Esophagus squamous epithelium (tissue), 5 donors: ENCODE measurements around the gene OPA3. TPM values are rescaled to one million over a fixed set of nuclear protein-coding genes. Genes with fewer than 3 reads are reported as not detected.

ENCODE experiments used
- DNase-seq: peaks from one replicate; lab custom pipeline; 2025; lab: John Stamatoyannopoulos, UW
- H3K27ac ChIP-seq, 4 donors: fragments of 200-600 bp; sonication (generic); one replicate each; pipeline ENCODE4 v1.5.1; 2016 to 2019; ENCODE audit warnings: mild to moderate bottlenecking in 1 of 4
- H3K27me3 ChIP-seq, 4 donors: fragments of 200-600 bp; sonication (generic); 1 replicate in 3 of 4; 2 replicates in 1 of 4; pipeline versions ENCODE4 v1.5.1 to v1.6.0; 2017 to 2021; ENCODE audit warnings: antibody characterized with exemption in 1 of 4
- H3K36me3 ChIP-seq, 3 donors: fragments of 200-600 bp; sonication (generic); one replicate each; pipeline ENCODE4 v1.5.1; 2016 to 2019
- H3K4me1 ChIP-seq, 3 donors: fragments of 200-600 bp; sonication (generic); one replicate each; pipeline ENCODE4 v1.5.1; 2017 to 2019
- H3K4me3 ChIP-seq, 4 donors: fragments of 200-600 bp; sonication (generic); 1 replicate in 3 of 4; 2 replicates in 1 of 4; pipeline ENCODE4 v1.5.1; 2016 to 2019; ENCODE audit warnings: mild to moderate bottlenecking in 2 of 4, moderate library complexity in 1 of 4
- H3K9me3 ChIP-seq, 3 donors: fragments of 200-600 bp; sonication (generic); one replicate each; pipeline ENCODE4 v1.5.1; 2016 to 2019
- CTCF ChIP-seq, 6 experiments: fragments of 450-650 bp in 4 of 6; fragments of 200-600 bp in 2 of 6; sonication (generic) in 2 of 6; IDR thresholded peaks; one replicate each; pipeline ENCODE4 v1.5.1; 2016 to 2019; ENCODE audit warnings: antibody characterized with exemption in 6 of 6, mild to moderate bottlenecking in 4 of 6, moderate library complexity in 4 of 6
- POLR2A ChIP-seq, 4 donors: fragments of 450-650 bp; IDR thresholded peaks; one replicate each; pipeline ENCODE4 v1.6.1; 2017; ENCODE audit warnings: antibody characterized with exemption in 4 of 4, mild to moderate bottlenecking in 4 of 4, moderate library complexity in 3 of 4
- WGBS, 2 donors: methylation state at CpG; one replicate each; pipeline ENCODE4 v1.1.5; 2018; 5-methylcytosine and 5-hydroxymethylcytosine counted together
- intact Hi-C: fragments of 100-400 bp; cut with DNase I; formaldehyde crosslinking; loops from one replicate; pipeline ENCODE4 v1.15.0; 2022
- total RNA-seq, 4 donors: library from RNA; depleted of rRNA; stranded (reverse); fragments of >200 nt; gene quantifications; one replicate each; pipeline ENCODE4 v1.1.0, GENCODE V29; 2016
- donor health status: DM: yes; HTN: yes; CAD: no.

OPA3 gene
- total RNA-seq, 4 donors from 2014 or later, result 4.7 to 12.4 (median 10.1) TPM

GRCh38 chr19:45477713-45478453 is 106.7 kb downstream of the OPA3 start:
- intact Hi-C loops, result loop anchor here (2.0 kb wide), 1 partner anchor 39 kb away; no protein-coding TSS in a partner anchor
- Histone ChIP-seq H3K4me1 (peaks cover 5 to 20% (median 6%) of the 10 kb centered on the region in 3 donors), H3K36me3 (no peaks in the 10 kb centered on the region), H3K9me3 (no peaks in the 10 kb centered on the region), H3K27ac (peak overlapping the region; percentile 92 to 96 (median 94)), H3K27me3 (no peaks in the 10 kb centered on the region), H3K4me3 (peak overlapping the region; percentile 45 to 71 (median 54))
- TF ChIP-seq CTCF (IDR thresholded peaks at IDR 0.05) (no peak), POLR2A (IDR thresholded peaks at IDR 0.05) (no peak)
- whole genome bisulfite sequencing, 2 donors, result 4 to 5% methylated on average over 12 of the region's 12 CpGs
- DNase-seq, result no peak

Other genes with a start within 250 kb of the OPA3 start
- gene KLC3, start 244.1 kb downstream of the OPA3 start, total RNA-seq, result 10 to 100 TPM; 17.3 to 32.2 (median 27.0) TPM
- 1 to 10 TPM; 6.6 to 8.8 (median 7.2) TPM for gene ERCC2, start 214.2 kb downstream of the OPA3 start, total RNA-seq
- 100 to 1,000 TPM in 2 of 4 donors, 10 to 100 TPM in 2; 53.1 to 166 (median 87.8) TPM for gene PPP1R13L, start 179.7 kb downstream of the OPA3 start, total RNA-seq
- gene POLR1G, start 178.2 kb downstream of the OPA3 start, total RNA-seq, result 10 to 100 TPM in 1 of 4 donors, 1 to 10 TPM in 3; 7.3 to 12.4 (median 9.8) TPM
- gene ERCC1, start 160.9 kb downstream of the OPA3 start, total RNA-seq, result 10 to 100 TPM; 27.7 to 80.9 (median 48.5) TPM
- gene FOSB, start 116.8 kb downstream of the OPA3 start, total RNA-seq, result 1 to 10 TPM; 1.7 to 4.6 (median 2.5) TPM
- 1 to 10 TPM; 1.9 to 7.2 (median 4.2) TPM for gene RTN2, start 87.8 kb downstream of the OPA3 start, total RNA-seq
- 1 to 10 TPM; 1.8 to 6.7 (median 4.0) TPM for gene PPM1N, start 86.4 kb downstream of the OPA3 start, total RNA-seq
- gene VASP, start 77.3 kb downstream of the OPA3 start, total RNA-seq, result 10 to 100 TPM; 39.2 to 82.9 (median 52.7) TPM
- gene GPR4, start 17.4 kb upstream of the OPA3 start, total RNA-seq, result 1 to 10 TPM in 3 of 4 donors, under 1 TPM in 1; 0.76 to 1.4 (median 1.2) TPM
- 100 to 1,000 TPM in 1 of 4 donors, 10 to 100 TPM in 3; 38.6 to 617 (median 58.3) TPM for gene EML2, start 54.6 kb upstream of the OPA3 start, total RNA-seq
- 1 to 10 TPM in 1 of 4 donors, under 1 TPM in 3; 0.44 to 1.1 (median 0.63) TPM for gene GIPR, start 83.4 kb upstream of the OPA3 start, total RNA-seq
- gene SNRPD2, start 107.2 kb upstream of the OPA3 start, total RNA-seq, result 100 to 1,000 TPM; 131 to 240 (median 186) TPM
- 1 to 10 TPM; 3.3 to 6.9 (median 5.5) TPM for gene QPCTL, start 107.9 kb upstream of the OPA3 start, total RNA-seq
- 10 to 100 TPM; 16.0 to 37.2 (median 25.9) TPM for gene FBXO46, start 146.1 kb upstream of the OPA3 start, total RNA-seq
- not detected for gene MEIOSIN, start 148.6 kb upstream of the OPA3 start, total RNA-seq
- gene SIX5, start 184.4 kb upstream of the OPA3 start, total RNA-seq, result 10 to 100 TPM in 2 of 4 donors, 1 to 10 TPM in 2; 5.8 to 13.5 (median 10.1) TPM
- 10 to 100 TPM; 15.8 to 36.6 (median 17.2) TPM for gene DMPK, start 197.7 kb upstream of the OPA3 start, total RNA-seq
- 10 to 100 TPM in 3 of 4 donors, 1 to 10 TPM in 1; 9.1 to 32.2 (median 23.5) TPM for gene DMWD, start 208.0 kb upstream of the OPA3 start, total RNA-seq
- under 1 TPM in 1 of 4 donors, not detected in 3; 0.19 TPM for gene RSPH6A, start 230.5 kb upstream of the OPA3 start, total RNA-seq